ENCODE measurements around the gene MRGPRF. TPM values are rescaled to one million over a fixed set of nuclear protein-coding genes. Genes with fewer than 3 reads are reported as not detected.

Gene MRGPRF
- total RNA-seq, 4 donors from 2014 or later = 8.8 to 18.6 (median 10.9) TPM

- no peak for TF ChIP-seq CTCF (IDR thresholded peaks at IDR 0.05; ENCODE audit: low read depth)
Measured at GRCh38 chr11:69058511-69059270, 45.6 kb upstream of the MRGPRF start.

- no peak for TF ChIP-seq CTCF (IDR thresholded peaks at IDR 0.05; ENCODE audit: low read depth)
Measured at GRCh38 chr11:69057801-69058200, 44.8 kb upstream of the MRGPRF start.

DNA sequence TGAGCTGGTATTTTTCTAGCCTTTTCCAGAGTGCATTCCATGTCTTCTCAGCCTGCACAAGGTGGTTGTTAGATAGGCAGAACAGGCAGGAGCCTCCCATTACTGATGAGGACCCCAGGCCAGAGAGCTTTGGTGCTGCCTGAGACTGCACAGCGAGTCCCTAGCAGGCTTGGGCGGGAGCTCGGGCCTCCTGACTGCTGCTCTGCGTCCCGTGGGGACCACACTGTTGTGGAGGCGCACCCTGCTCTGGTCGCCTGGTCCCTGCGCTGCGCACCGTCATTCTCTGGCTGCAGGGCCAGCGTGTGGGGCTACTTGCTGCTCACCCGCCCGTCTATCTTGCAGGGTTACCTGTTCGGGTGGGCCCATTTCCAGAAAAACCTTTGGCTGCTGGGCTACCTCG, 44.2 kb upstream of the MRGPRF start:
- TF ChIP-seq CTCF (IDR thresholded peaks at IDR 0.05; ENCODE audit: low read depth) = no peak

DNA sequence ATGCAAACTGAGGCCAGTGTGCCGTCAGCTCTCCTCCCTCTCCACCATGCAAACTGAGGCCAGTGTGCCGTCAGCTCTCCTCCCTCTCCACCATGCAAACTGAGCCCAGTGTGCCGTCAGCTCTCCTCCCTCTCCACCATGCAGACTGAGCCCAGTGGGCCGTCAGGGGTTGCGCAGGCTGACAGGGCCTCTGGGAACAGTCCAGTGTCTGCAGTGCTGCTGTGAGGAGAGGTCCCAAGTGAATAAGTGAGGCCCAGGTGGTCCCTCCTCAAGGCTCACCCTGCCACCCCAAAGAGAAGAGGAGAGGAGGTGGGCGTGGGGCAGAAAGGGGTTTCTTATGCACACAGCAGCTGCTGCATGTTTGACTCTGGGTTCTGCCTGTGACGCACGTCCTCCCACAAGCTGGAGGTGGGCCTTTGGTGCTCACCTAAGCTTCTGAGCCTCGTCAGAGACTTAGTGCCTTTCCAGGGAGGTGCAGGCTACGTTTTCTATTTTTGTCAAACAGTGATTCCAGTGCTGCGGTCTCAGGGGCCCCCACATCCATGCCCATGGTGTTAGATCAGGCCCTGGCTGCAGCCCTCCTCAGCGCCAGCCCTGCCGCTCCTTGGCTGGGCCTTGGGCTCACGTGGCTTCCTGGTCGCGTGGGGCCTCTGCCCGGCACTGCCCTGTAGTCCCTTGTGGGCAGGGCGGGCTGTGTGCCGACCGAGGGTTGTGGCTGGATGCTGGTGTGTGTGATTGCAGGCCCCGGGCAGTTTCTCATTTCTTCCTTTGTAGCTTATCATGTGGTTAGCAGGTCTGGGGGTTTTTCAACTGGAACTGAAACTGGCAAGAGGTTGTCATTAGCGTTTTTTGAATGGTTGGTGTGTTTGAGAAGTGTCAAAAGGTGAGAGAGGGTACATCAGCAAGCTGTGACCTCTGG, 42.8 kb upstream of the MRGPRF start:
- TF ChIP-seq CTCF (IDR thresholded peaks at IDR 0.05; ENCODE audit: low read depth) = no peak

- no peak for TF ChIP-seq CTCF (IDR thresholded peaks at IDR 0.05; ENCODE audit: low read depth)
Measured at GRCh38 chr11:69055212-69055586, 42.2 kb upstream of the MRGPRF start.

GRCh38 chr11:69054397-69055211, 41.6 kb upstream of the MRGPRF start:
- TF ChIP-seq CTCF (IDR thresholded peaks at IDR 0.05; ENCODE audit: low read depth) = no peak
